ENCODE results near the gene PRKRIP1. TPM values are rescaled to one million over a fixed set of nuclear protein-coding genes. Genes with fewer than 3 reads are reported as not detected.

Gene PRKRIP1
- polyA plus RNA-seq, 1 experiment, result 14.3 TPM

GRCh38 chr7:102392330-102392729, 3.8 kb upstream of the PRKRIP1 start:
- ChIA-PET POLR2A (no interaction called here), CTCF (interaction anchor here (1.3 to 3.4 kb wide), 4 partner anchors 12 to 114 kb away, joined by 3 to 43 read pairs (median 6); no protein-coding TSS in a partner anchor)
- no peak overlapping the region for H3K4me3 ChIP-seq (ENCODE audit: low read depth, low read length)
- DNase-seq (ENCODE audit: low read depth), result no peak
- no peak for TF ChIP-seq CTCF (IDR thresholded peaks at IDR 0.05; ENCODE audit: insufficient read depth, low read depth, low read length)
- H3K36me3 ChIP-seq (ENCODE audit: control insufficient read depth, insufficient read depth, low read length), result peaks cover 4% of the 10 kb centered on the region
- no peaks in the 10 kb centered on the region for H3K27me3 ChIP-seq (ENCODE audit: control insufficient read depth, insufficient read depth, low read length)

- no peak for DNase-seq (ENCODE audit: low read depth)
- no peak for TF ChIP-seq CTCF (IDR thresholded peaks at IDR 0.05; ENCODE audit: insufficient read depth, low read depth, low read length)
- H3K27me3 ChIP-seq (ENCODE audit: control insufficient read depth, insufficient read depth, low read length), result no peaks in the 10 kb centered on the region
- CTCF ChIA-PET, result interaction anchor here (1.8 to 3.4 kb wide), 2 partner anchors 11 to 115 kb away, joined by 7 to 43 read pairs; no protein-coding TSS in a partner anchor
- H3K36me3 ChIP-seq (ENCODE audit: control insufficient read depth, insufficient read depth, low read length), result peaks cover 3% of the 10 kb centered on the region
- POLR2A ChIA-PET, result no interaction called here
- H3K4me3 ChIP-seq (ENCODE audit: low read depth, low read length), result no peak overlapping the region
These were observed 2.7 kb upstream of the PRKRIP1 start for GRCh38 chr7:102393467-102393866.

DNA sequence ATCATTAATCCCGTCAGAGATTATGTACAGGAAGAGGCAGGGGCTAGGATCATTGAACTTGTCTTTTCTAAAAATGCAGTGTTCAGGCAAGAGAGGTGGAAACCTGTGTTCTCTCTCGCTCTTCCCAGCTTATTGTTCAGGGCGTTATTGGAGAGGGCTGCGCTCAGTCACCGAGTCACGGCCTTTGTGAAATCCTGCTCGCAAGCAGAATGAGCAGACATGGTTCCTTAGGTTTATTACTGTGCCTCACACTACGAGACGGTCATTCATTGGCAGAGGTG, 631 bp upstream of the PRKRIP1 start:
- POLR2A ChIA-PET, result no interaction called here
- DNase-seq (ENCODE audit: low read depth), result no peak
- CTCF ChIA-PET, result interaction anchor here (0.6 to 3.7 kb wide), 4 partner anchors 9 to 122 kb away, joined by 3 to 15 read pairs (median 6); no protein-coding TSS in a partner anchor
- no peak for TF ChIP-seq CTCF (IDR thresholded peaks at IDR 0.05; ENCODE audit: insufficient read depth, low read depth, low read length)
- H3K36me3 ChIP-seq (ENCODE audit: control insufficient read depth, insufficient read depth, low read length), result peaks cover 5% of the 10 kb centered on the region
- no peaks in the 10 kb centered on the region for H3K27me3 ChIP-seq (ENCODE audit: control insufficient read depth, insufficient read depth, low read length)
- H3K4me3 ChIP-seq (ENCODE audit: low read depth, low read length), result peak overlapping the region; percentile 85

DNA sequence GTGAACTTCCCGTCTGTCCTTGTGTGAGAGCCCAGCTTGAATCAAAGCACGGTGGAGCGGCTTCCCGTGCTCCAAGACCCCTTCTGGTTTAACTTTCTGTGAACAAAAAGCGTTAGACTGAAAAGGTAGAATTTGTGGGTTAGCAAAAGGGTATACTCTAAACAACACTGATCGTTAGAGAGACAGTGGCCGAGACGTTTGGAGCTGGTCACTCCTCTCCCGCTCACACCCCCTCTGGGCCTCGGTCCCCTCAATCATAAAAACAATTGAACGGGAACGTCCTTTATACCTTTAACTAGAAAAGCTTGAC, 502 bp downstream of the PRKRIP1 start:
- Histone ChIP-seq H3K36me3 (ENCODE audit: control insufficient read depth, insufficient read depth, low read length) (peaks cover 5% of the 10 kb centered on the region), H3K4me3 (ENCODE audit: low read depth, low read length) (peak overlapping the region; percentile 85), H3K27me3 (ENCODE audit: control insufficient read depth, insufficient read depth, low read length) (no peaks in the 10 kb centered on the region)
- ChIA-PET POLR2A (no interaction called here), CTCF (interaction anchor here (1.1 to 3.7 kb wide), 3 partner anchors 8 to 123 kb away, joined by 3 to 15 read pairs (median 9); no protein-coding TSS in a partner anchor)
- TF ChIP-seq CTCF (IDR thresholded peaks at IDR 0.05; ENCODE audit: insufficient read depth, low read depth, low read length), result no peak
- no peak for DNase-seq (ENCODE audit: low read depth)

- peaks cover 9% of the 10 kb centered on the region for H3K36me3 ChIP-seq (ENCODE audit: control insufficient read depth, insufficient read depth, low read length)
These were observed 2.4 kb downstream of the PRKRIP1 start for GRCh38 chr7:102398543-102398942.

More at GRCh38 chr7:102398543-102398942, 2.4 kb downstream of the PRKRIP1 start:
- Histone ChIP-seq H3K4me3 (ENCODE audit: low read depth, low read length) (no peak overlapping the region), H3K27me3 (ENCODE audit: control insufficient read depth, insufficient read depth, low read length) (no peaks in the 10 kb centered on the region)
- ChIA-PET CTCF (no interaction called here), POLR2A (no interaction called here)
- TF ChIP-seq CTCF (IDR thresholded peaks at IDR 0.05; ENCODE audit: insufficient read depth, low read depth, low read length), result no peak
- DNase-seq (ENCODE audit: low read depth), result no peak

Data from BJ (cell line).